IMR-90 (cell line): ENCODE data around the gene LRRC8C. TPM values are rescaled to one million over a fixed set of nuclear protein-coding genes. Genes with fewer than 3 reads are reported as not detected.

Source experiments
- ATAC-seq: fragments of 200-7000 bp; cut with Tn5 transposase; 2 replicates; pipeline ENCODE4 v1.9.1; 2020; ENCODE audit warnings: low read depth, mild to moderate bottlenecking, moderate library complexity
- BruUV-seq: library from RNA; stranded (reverse); fragments of 400-500 nt; replicated peaks from 2 replicates; lab custom pipeline; 2021; lab: Mats Ljungman, UMichigan
- CTCF ChIA-PET: fragments of 300-600 bp; formaldehyde crosslinking; extraction: SDS; loops from one replicate; lab custom pipeline; 2021; ENCODE audit warnings: antibody characterized with exemption; lab: Yijun Ruan, JAX
- POLR2A ChIA-PET: fragments of 300-600 bp; sonication (Branson Sonifier 250); formaldehyde crosslinking; loops from one replicate; lab custom pipeline; 2022; ENCODE audit warnings: antibody characterized with exemption; ENCODE audit not compliant: unreplicated experiment; lab: Charles Lee
- DNase-seq: peaks from one replicate; pipeline ENCODE4 v3.0.0; 2013
- H2AFZ ChIP-seq: replicated peaks from 2 replicates; pipeline ENCODE3; 2013; ENCODE audit warnings: low read length, mild to moderate bottlenecking; ENCODE audit not compliant: poor library complexity
- H2AK5ac ChIP-seq: 2 replicates; pipeline ENCODE4 v1.6.1; 2013; ENCODE audit warnings: low read depth, low read length, inconsistent platforms
- H2AK9ac ChIP-seq: replicated peaks from 2 replicates; pipeline ENCODE3; 2013; ENCODE audit warnings: mild to moderate bottlenecking, low read depth, low read length, moderate library complexity; ENCODE audit not compliant: poor library complexity
- H2BK120ac ChIP-seq: 2 replicates; pipeline ENCODE4 v1.6.1; 2013; ENCODE audit warnings: low read depth, low read length, inconsistent platforms
- H2BK15ac ChIP-seq: 3 replicates; pipeline ENCODE4 v1.6.1; 2013; ENCODE audit warnings: low read depth, low read length, inconsistent platforms
- H2BK20ac ChIP-seq: 2 replicates; pipeline ENCODE4 v1.6.1; 2013; ENCODE audit warnings: low read depth, mild to moderate bottlenecking, inconsistent platforms, low read length, moderate library complexity
- H2BK5ac ChIP-seq: 2 replicates; pipeline ENCODE4 v1.6.1; 2013; ENCODE audit warnings: mild to moderate bottlenecking, low read depth, low read length, inconsistent platforms; ENCODE audit not compliant: poor library complexity, severe bottlenecking
- H3K14ac ChIP-seq: replicated peaks from 2 replicates; pipeline ENCODE4 v1.6.1; 2013; ENCODE audit warnings: low read depth, low read length, inconsistent platforms
- H3K18ac ChIP-seq: 2 replicates; pipeline ENCODE4 v1.6.1; 2013; ENCODE audit warnings: low read depth, low read length, control low read depth
- H3K23ac ChIP-seq: 2 replicates; pipeline ENCODE4 v1.6.1; 2013; ENCODE audit warnings: low read depth, low read length, inconsistent platforms
- H3K27ac ChIP-seq: 2 replicates; pipeline ENCODE4 v1.5.1; 2013; ENCODE audit warnings: mild to moderate bottlenecking, control low read depth, low read length; ENCODE audit not compliant: insufficient read depth
- H3K27me3 ChIP-seq: 2 replicates; pipeline ENCODE4 v1.6.1; 2013; ENCODE audit warnings: low read length; ENCODE audit not compliant: control insufficient read depth, insufficient read depth
- H3K36me3 ChIP-seq: 2 replicates; pipeline ENCODE4 v1.6.1; 2013; ENCODE audit warnings: low read length, mixed read lengths; ENCODE audit not compliant: control insufficient read depth, insufficient read depth
- H3K4ac ChIP-seq: 2 replicates; pipeline ENCODE4 v1.6.1; 2013; ENCODE audit warnings: low read depth, low read length, inconsistent platforms
- H3K4me1 ChIP-seq: 2 replicates; pipeline ENCODE4 v1.6.1; 2013; ENCODE audit warnings: low read length, mixed read lengths; ENCODE audit not compliant: control insufficient read depth, insufficient read depth
- H3K4me2 ChIP-seq: 2 replicates; pipeline ENCODE4 v1.6.1; 2013; ENCODE audit warnings: low read depth, mild to moderate bottlenecking, control low read depth, low read length, moderate library complexity
- H3K4me3 ChIP-seq: 2 replicates; pipeline ENCODE4 v1.5.1; 2013; ENCODE audit warnings: low read depth, mild to moderate bottlenecking, control low read depth, low read length, moderate library complexity; ENCODE audit not compliant: insufficient read depth
- H3K56ac ChIP-seq: 2 replicates; pipeline ENCODE4 v1.6.1; 2013; ENCODE audit warnings: low read length, inconsistent platforms; ENCODE audit not compliant: insufficient read depth; ENCODE audit errors: extremely low read depth
- H3K79me1 ChIP-seq, 2 experiments: 2 replicates each; pipeline ENCODE4 v1.6.1; 2013; ENCODE audit warnings: low read length in 2 of 2, inconsistent platforms in 1 of 2, low read depth in 1 of 2
- H3K9ac ChIP-seq: 2 replicates; pipeline ENCODE4 v1.6.1; 2013; ENCODE audit warnings: low read depth, low read length, control low read depth
- H3K9me1 ChIP-seq: 2 replicates; pipeline ENCODE4 v1.6.1; 2013; ENCODE audit warnings: low read length, inconsistent platforms; ENCODE audit not compliant: insufficient read depth
- H3K9me3 ChIP-seq: 2 replicates; pipeline ENCODE4 v1.6.1; 2013; ENCODE audit warnings: low read length; ENCODE audit not compliant: control insufficient read depth, insufficient read depth
- H4K20me1 ChIP-seq: 2 replicates; pipeline ENCODE4 v1.6.1; 2013; ENCODE audit warnings: low read length, inconsistent platforms; ENCODE audit not compliant: insufficient read depth
- H4K5ac ChIP-seq: 2 replicates; pipeline ENCODE4 v1.6.1; 2013; ENCODE audit warnings: mild to moderate bottlenecking, low read depth, low read length, control low read depth
- H4K8ac ChIP-seq, 2 experiments: 2 replicates each; pipeline ENCODE4 v1.6.1; 2013; ENCODE audit warnings: low read depth in 2 of 2, low read length in 2 of 2, control low read depth in 1 of 2, inconsistent platforms in 1 of 2
- H4K91ac ChIP-seq: 2 replicates; pipeline ENCODE4 v1.6.1; 2013; ENCODE audit warnings: low read depth, low read length, inconsistent platforms; ENCODE audit not compliant: insufficient read depth
- CEBPB ChIP-seq: IDR thresholded peaks from 2 replicates; pipeline ENCODE4 v1.6.1; 2012; ENCODE audit warnings: low read depth, low read length, improper control_type of control experiment
- CHD1 ChIP-seq: IDR thresholded peaks from 2 replicates; pipeline ENCODE4 v1.6.1; 2012; ENCODE audit warnings: low read depth, low read length, improper control_type of control experiment
- CTCF ChIP-seq: conservative IDR thresholded peaks from 2 replicates; pipeline ENCODE4 v1.5.1; 2012; ENCODE audit warnings: mild to moderate bottlenecking, low read depth, low read length, improper control_type of control experiment
- MAFK ChIP-seq: IDR thresholded peaks from 2 replicates; pipeline ENCODE4 v1.6.1; 2012; ENCODE audit warnings: low read depth, low read length, improper control_type of control experiment
- POLR2A ChIP-seq: IDR thresholded peaks from 2 replicates; pipeline ENCODE4 v1.6.1; 2012; ENCODE audit warnings: mild to moderate bottlenecking, low read depth, low read length
- RCOR1 ChIP-seq: IDR thresholded peaks from 2 replicates; pipeline ENCODE4 v1.6.1; 2012; ENCODE audit warnings: mild to moderate bottlenecking, low read length, improper control_type of control experiment; ENCODE audit not compliant: insufficient replicate concordance
- RFX5 ChIP-seq: IDR thresholded peaks from 2 replicates; pipeline ENCODE4 v1.8.0; 2012; ENCODE audit warnings: low read depth, mild to moderate bottlenecking, low read length, moderate library complexity
- SMC3 ChIP-seq: fragments of 150-350 bp; IDR thresholded peaks from 2 replicates; pipeline ENCODE4 v1.6.1; 2016; ENCODE audit warnings: low read depth, mild to moderate bottlenecking, antibody characterized with exemption, low read length, moderate library complexity
- USF2 ChIP-seq: fragments of 150-350 bp; IDR thresholded peaks from 2 replicates; pipeline ENCODE4 v1.6.1; 2017; ENCODE audit warnings: mild to moderate bottlenecking, antibody characterized with exemption, low read length, low read depth
- WGBS, 2 experiments: methylation state at CpG; one replicate each; pipeline versions ENCODE4 v1.1.5 to v1.1.7; 2013; ENCODE audit warnings: missing lambda C conversion rate in 2 of 2; ENCODE audit not compliant: insufficient read length in 1 of 2; ENCODE audit errors: extremely low coverage in 2 of 2; 5-methylcytosine and 5-hydroxymethylcytosine counted together
- dilution Hi-C: fragments of 300-500 bp; cut with HindIII; formaldehyde crosslinking; loops from one replicate; pipeline ENCODE4 v1.14.3; 2018; ENCODE audit warnings: low sequenced_read_pairs; ENCODE audit not compliant: unreplicated experiment
- in situ Hi-C: fragments of 300-500 bp; cut with MboI; formaldehyde crosslinking; loops from 3 replicates; pipeline ENCODE4 v1.14.3; 2019; ENCODE audit warnings: low sequenced_read_pairs, inconsistent platforms, mixed read lengths
- intact Hi-C: fragments of 100-400 bp; cut with micrococcal nuclease; formaldehyde crosslinking; loops from 2 replicates; pipeline ENCODE4 v1.10.0; 2022
- polyA plus RNA-seq, 3 experiments: library from polyadenylated mRNA; depleted of rRNA; stranded (reverse); fragments of >200 nt; gene quantifications; 2 replicates each; pipeline ENCODE4 v1.2.3, GENCODE V29; 2012; ENCODE audit warnings: low replicate concordance in 1 of 3
- total RNA-seq: library from RNA; depleted of rRNA; stranded (reverse); fragments of >200 nt; gene quantifications from 2 replicates; pipeline ENCODE4 v1.2.3, GENCODE V29; 2012

LRRC8C gene
- total and polyA plus RNA-seq, 2 of the 4 experiments (the other 2 are of a cell fraction): 6.5 to 12.9 TPM

GRCh38 chr1:89686520-89686919 lies 53.6 kb downstream of the LRRC8C start:
- H3K4me2 ChIP-seq: no peak overlapping the region
- ATAC-seq: no peak
- ChIA-PET POLR2A (interaction anchor here (0.6 kb wide), 2 partner anchors 14 to 17 kb away, joined by 5 to 6 read pairs; no protein-coding TSS in a partner anchor), CTCF (interaction anchor here (0.6 kb wide), 1 partner anchor 25 kb away, joined by 3 read pairs; no protein-coding TSS in a partner anchor)
- peaks cover 2% of the 10 kb centered on the region; the same call in 1 of the 2 replicates for H3K4me1 ChIP-seq
- no peak overlapping the region for H2AK5ac ChIP-seq
- no peak overlapping the region for H3K56ac ChIP-seq
- H3K4me3 ChIP-seq: no peak overlapping the region
- no peak overlapping the region for H4K5ac ChIP-seq
- H2BK5ac ChIP-seq: no peak overlapping the region
- no TSS peak for BruUV-seq
- WGBS, 2 experiments: no CpG with 5 or more reads among the region's 5 CpGs
- no peak for TF ChIP-seq RFX5
- TF ChIP-seq CHD1: no peak
- no peak for TF ChIP-seq SMC3
- no peak for TF ChIP-seq MAFK
- no peak for TF ChIP-seq CTCF
- TF ChIP-seq USF2: no peak
- no peak for TF ChIP-seq CEBPB
- TF ChIP-seq RCOR1: no peak
- TF ChIP-seq POLR2A: no peak
- H3K23ac ChIP-seq: no peak overlapping the region
- H2AK9ac ChIP-seq: no peak overlapping the region
- H2BK15ac ChIP-seq: no peak overlapping the region
- 0 out of 2 replicates have a peak, but pooled peaks cover 3% of the 10 kb centered on the region for H4K20me1 ChIP-seq
- no peak overlapping the region for H3K27ac ChIP-seq
- peaks cover 9% of the 10 kb centered on the region for H3K36me3 ChIP-seq
- H3K18ac ChIP-seq: no peak overlapping the region
- dilution Hi-C loops (no loop called here), in situ Hi-C loops (no loop called here), intact Hi-C loops (no loop called here)
- no peak overlapping the region for H2BK120ac ChIP-seq
- H2AFZ ChIP-seq: no peak overlapping the region
- H2BK20ac ChIP-seq: no peak overlapping the region
- H4K91ac ChIP-seq: no peak overlapping the region
- no peaks in the 10 kb centered on the region for H3K27me3 ChIP-seq
- no peak for DNase-seq
- no peaks in the 10 kb centered on the region for H3K9me3 ChIP-seq
- H3K9me1 ChIP-seq: peaks cover 10% of the 10 kb centered on the region
- no peak overlapping the region for H3K14ac ChIP-seq
- no peak overlapping the region for H3K9ac ChIP-seq
- peaks cover 34 to 64% of the 10 kb centered on the region in 2 experiments for H3K79me1 ChIP-seq
- no peak overlapping the region for H4K8ac ChIP-seq
- H3K4ac ChIP-seq: no peak overlapping the region
